ENCODE data around the gene MPZL1.

- TF ChIP-seq CTCF (IDR thresholded peaks at IDR 0.05) (no peak), POLR2A (IDR thresholded peaks at IDR 0.05) (no peak)
These were observed 7.7 kb upstream of the MPZL1 start for GRCh38 chr1:167714098-167714438.

All from breast epithelium (tissue), 3 donors.